Gastroesophageal sphincter (tissue), 4 donors: Measurements from ENCODE around the gene ABCA1. TPM values are rescaled to one million over a fixed set of nuclear protein-coding genes. Genes with fewer than 3 reads are reported as not detected.
A peak's percentile ranks its signal among the peaks of the same experiment; 100 is the strongest.
"Not testable (repeated sequence)": the region's sequence is repeated elsewhere in the genome, so short reads cannot be mapped to it uniquely, and the experiment has no call there.

Source experiments
- ATAC-seq: fragments of 150-250 bp; one replicate; pipeline ENCODE4 v1.9.1; 2016; ENCODE audit warnings: mild to moderate bottlenecking, moderate library complexity
- H3K27ac ChIP-seq, 4 donors: fragments of 200-600 bp; sonication (generic) in 3 of 4; 1 replicate in 3 of 4; 2 replicates in 1 of 4; pipeline ENCODE4 v1.5.1; 2016 to 2019
- H3K27me3 ChIP-seq: fragments of 200-600 bp; sonication (generic); one replicate; pipeline ENCODE4 v1.5.1; 2019
- H3K36me3 ChIP-seq, 2 donors: fragments of 200-600 bp; sonication (generic); one replicate each; pipeline ENCODE4 v1.5.1; 2019; ENCODE audit warnings: control low read depth in 1 of 2
- H3K4me1 ChIP-seq, 3 donors: fragments of 200-600 bp; sonication (generic); 1 replicate in 2 of 3; 2 replicates in 1 of 3; pipeline ENCODE4 v1.5.1; 2016 to 2019; ENCODE audit warnings: control low read depth in 2 of 3
- H3K4me3 ChIP-seq, 2 donors: fragments of 200-600 bp; sonication (generic); one replicate each; pipeline ENCODE4 v1.5.1; 2019; ENCODE audit warnings: mild to moderate bottlenecking in 1 of 2, moderate library complexity in 1 of 2
- H3K9me3 ChIP-seq, 3 donors: fragments of 200-600 bp; sonication (generic); one replicate each; pipeline ENCODE4 v1.5.1; 2017 to 2019; ENCODE audit warnings: control low read depth in 2 of 3
- EP300 ChIP-seq: sonication (generic); formaldehyde crosslinking; IDR thresholded peaks from one replicate; pipeline ENCODE4 v1.6.1; 2017; ENCODE audit warnings: antibody characterized with exemption, mild to moderate bottlenecking
- POLR2A ChIP-seq, 2 donors: fragments of 450-650 bp; IDR thresholded peaks; one replicate each; pipeline ENCODE4 v1.6.1; 2017; ENCODE audit warnings: antibody characterized with exemption in 2 of 2, mild to moderate bottlenecking in 2 of 2, moderate library complexity in 1 of 2
- POLR2AphosphoS5 ChIP-seq: sonication (generic); formaldehyde crosslinking; IDR thresholded peaks from one replicate; pipeline ENCODE4 v1.6.1; 2017; ENCODE audit warnings: antibody characterized with exemption
- WGBS, 2 donors: methylation state at CpG; one replicate each; pipeline ENCODE4 v1.1.5; 2018; ENCODE audit warnings: low coverage in 1 of 2; 5-methylcytosine and 5-hydroxymethylcytosine counted together
- total RNA-seq, 4 donors: library from RNA; depleted of rRNA; stranded (reverse); fragments of >200 nt; gene quantifications; one replicate each; pipeline ENCODE4 v1.1.0, GENCODE V29; 2016
- TF ChIP-seq, protein P1 (sequence below), 4 experiments: fragments of 200-600 bp in 2 of 4; fragments of 450-650 bp in 2 of 4; sonication (generic) in 1 of 4; IDR thresholded peaks; one replicate each; pipeline ENCODE4 v1.5.1; 2017 to 2019; ENCODE audit warnings: antibody characterized with exemption in 4 of 4, mild to moderate bottlenecking in 2 of 4, moderate library complexity in 2 of 4

Gene ABCA1, protein sequence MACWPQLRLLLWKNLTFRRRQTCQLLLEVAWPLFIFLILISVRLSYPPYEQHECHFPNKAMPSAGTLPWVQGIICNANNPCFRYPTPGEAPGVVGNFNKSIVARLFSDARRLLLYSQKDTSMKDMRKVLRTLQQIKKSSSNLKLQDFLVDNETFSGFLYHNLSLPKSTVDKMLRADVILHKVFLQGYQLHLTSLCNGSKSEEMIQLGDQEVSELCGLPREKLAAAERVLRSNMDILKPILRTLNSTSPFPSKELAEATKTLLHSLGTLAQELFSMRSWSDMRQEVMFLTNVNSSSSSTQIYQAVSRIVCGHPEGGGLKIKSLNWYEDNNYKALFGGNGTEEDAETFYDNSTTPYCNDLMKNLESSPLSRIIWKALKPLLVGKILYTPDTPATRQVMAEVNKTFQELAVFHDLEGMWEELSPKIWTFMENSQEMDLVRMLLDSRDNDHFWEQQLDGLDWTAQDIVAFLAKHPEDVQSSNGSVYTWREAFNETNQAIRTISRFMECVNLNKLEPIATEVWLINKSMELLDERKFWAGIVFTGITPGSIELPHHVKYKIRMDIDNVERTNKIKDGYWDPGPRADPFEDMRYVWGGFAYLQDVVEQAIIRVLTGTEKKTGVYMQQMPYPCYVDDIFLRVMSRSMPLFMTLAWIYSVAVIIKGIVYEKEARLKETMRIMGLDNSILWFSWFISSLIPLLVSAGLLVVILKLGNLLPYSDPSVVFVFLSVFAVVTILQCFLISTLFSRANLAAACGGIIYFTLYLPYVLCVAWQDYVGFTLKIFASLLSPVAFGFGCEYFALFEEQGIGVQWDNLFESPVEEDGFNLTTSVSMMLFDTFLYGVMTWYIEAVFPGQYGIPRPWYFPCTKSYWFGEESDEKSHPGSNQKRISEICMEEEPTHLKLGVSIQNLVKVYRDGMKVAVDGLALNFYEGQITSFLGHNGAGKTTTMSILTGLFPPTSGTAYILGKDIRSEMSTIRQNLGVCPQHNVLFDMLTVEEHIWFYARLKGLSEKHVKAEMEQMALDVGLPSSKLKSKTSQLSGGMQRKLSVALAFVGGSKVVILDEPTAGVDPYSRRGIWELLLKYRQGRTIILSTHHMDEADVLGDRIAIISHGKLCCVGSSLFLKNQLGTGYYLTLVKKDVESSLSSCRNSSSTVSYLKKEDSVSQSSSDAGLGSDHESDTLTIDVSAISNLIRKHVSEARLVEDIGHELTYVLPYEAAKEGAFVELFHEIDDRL (N-terminal part only)
- 10 to 100 TPM; 46.2 to 91.5 (median 64.9) TPM for total RNA-seq

DNA sequence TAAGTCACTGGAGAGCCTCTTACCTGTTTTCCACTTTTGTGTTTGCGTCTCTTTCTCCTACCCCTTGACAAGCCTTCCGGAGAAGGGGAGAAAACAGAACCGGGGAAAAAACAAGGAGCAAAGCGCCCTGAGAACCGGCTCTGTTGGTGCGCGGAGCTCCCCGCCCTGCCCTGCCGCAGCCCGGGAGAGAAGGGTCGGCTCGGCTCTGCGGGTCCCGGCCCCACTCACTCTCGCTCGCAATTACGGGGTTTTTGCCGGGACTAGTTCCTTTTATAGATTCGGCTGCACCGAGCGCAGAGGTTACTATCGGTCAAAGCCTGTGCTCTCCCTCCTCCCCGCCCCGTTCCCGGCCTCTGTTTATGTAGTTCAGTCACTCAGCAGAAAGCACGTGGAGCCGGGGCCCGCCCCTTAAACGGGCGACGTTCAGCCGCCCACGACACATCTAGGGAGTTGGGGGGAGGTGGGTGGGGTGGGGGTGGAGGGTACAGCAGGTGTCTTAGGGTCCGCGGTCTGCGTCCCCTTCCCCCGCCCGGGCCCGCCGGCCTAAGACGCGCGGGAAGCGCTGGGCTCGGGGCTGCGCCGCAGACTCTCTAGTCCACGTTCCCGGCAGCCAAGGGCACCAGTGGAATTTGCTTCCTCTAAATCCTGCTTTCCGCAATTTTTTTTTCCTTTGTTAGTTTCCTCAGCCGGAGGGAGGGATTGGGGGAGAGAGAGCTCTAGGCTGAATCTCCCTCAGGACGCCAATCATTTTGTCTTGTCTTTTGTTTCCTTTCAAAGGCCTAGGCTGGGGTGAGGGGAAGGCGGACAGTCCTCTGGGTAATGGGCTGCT, at the start of gene ABCA1:
TSS of gene ABCA1 (minus strand) at position 244 of the 829 bp plus-strand sequence. CDS start 24,476 bp downstream, outside the sequence.
- 12 to 14% methylated on average over 3 to 8 of the region's 53 CpGs for WGBS, 2 donors
- peaks cover 0 to 8% of the 10 kb centered on the region in 2 donors for H3K36me3 ChIP-seq
- TF ChIP-seq EP300 (no peak), POLR2AphosphoS5 (peak; percentile 98), POLR2A (IDR thresholded peaks at IDR 0.05) (peak; percentile 89 to 95)
- TF ChIP-seq, protein P1, sequence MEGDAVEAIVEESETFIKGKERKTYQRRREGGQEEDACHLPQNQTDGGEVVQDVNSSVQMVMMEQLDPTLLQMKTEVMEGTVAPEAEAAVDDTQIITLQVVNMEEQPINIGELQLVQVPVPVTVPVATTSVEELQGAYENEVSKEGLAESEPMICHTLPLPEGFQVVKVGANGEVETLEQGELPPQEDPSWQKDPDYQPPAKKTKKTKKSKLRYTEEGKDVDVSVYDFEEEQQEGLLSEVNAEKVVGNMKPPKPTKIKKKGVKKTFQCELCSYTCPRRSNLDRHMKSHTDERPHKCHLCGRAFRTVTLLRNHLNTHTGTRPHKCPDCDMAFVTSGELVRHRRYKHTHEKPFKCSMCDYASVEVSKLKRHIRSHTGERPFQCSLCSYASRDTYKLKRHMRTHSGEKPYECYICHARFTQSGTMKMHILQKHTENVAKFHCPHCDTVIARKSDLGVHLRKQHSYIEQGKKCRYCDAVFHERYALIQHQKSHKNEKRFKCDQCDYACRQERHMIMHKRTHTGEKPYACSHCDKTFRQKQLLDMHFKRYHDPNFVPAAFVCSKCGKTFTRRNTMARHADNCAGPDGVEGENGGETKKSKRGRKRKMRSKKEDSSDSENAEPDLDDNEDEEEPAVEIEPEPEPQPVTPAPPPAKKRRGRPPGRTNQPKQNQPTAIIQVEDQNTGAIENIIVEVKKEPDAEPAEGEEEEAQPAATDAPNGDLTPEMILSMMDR (IDR thresholded peaks at IDR 0.05) = no peak
- ATAC-seq = peak; percentile 89
- H3K9me3 ChIP-seq = no peaks in the 10 kb centered on the region
- no peaks in the 10 kb centered on the region for H3K27me3 ChIP-seq
- peak within 1 kb of the TSS; percentile 80 to 91 (median 91) for H3K27ac ChIP-seq
- peak within 1 kb of the TSS; percentile 85 to 98 for H3K4me3 ChIP-seq
- H3K4me1 ChIP-seq = peaks cover 0 to 38% (median 0%) of the 10 kb centered on the region in 3 donors

DNA sequence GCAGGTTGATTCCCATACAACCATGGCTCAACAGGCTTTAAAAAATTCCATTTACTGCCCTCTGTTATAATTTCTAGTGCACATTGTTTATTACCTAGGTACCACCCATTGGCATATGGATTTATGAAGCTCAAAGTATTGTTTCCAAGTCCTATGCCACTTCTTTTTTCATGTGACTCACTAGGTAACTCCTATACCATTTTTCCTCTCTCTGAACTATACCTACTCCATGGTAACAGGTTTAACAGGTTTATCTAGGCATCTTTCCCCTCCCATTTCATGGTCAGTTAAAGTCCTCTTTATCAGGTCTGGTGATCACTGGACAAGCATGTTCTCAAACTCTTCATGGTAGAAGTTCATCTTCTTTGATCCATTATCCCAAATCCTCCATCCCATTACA, 49.6 kb upstream of the ABCA1 start:
- Histone ChIP-seq H3K4me3 (no peak overlapping the region), H3K36me3 (no peaks in the 10 kb centered on the region), H3K27ac (no peak overlapping the region), H3K27me3 (no peaks in the 10 kb centered on the region), H3K9me3 (no peaks in the 10 kb centered on the region), H3K4me1 (peaks cover 0 to 4% (median 0%) of the 10 kb centered on the region in 3 donors)
- TF ChIP-seq, protein P1 (IDR thresholded peaks at IDR 0.05) = no peak
- TF ChIP-seq POLR2AphosphoS5 (no peak), POLR2A (IDR thresholded peaks at IDR 0.05) (no peak), EP300 (no peak)
- ATAC-seq = no peak

DNA sequence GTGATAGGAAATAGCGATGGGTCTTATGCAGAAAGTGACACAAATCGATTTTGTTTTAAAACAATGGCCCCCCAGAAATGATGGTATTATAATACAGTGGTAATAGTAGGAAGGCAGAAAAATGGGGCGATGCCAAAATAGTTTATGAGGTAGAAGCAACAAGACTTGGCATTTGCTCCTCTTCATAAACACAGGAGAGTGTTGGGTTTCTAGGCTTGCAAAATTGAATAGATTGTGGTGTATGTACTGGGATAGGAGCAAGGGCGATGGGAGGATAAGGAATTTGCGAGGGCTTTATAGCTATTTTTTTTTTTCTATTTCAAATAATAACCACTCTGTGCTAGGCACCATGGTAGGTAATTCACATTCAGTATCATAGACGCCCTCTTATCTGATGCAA, 49.2 kb upstream of the ABCA1 start:
- Histone ChIP-seq H3K27ac (no peak overlapping the region), H3K27me3 (no peaks in the 10 kb centered on the region), H3K9me3 (no peaks in the 10 kb centered on the region), H3K36me3 (no peaks in the 10 kb centered on the region), H3K4me3 (no peak overlapping the region), H3K4me1 (no peaks in the 10 kb centered on the region)
- TF ChIP-seq POLR2A (IDR thresholded peaks at IDR 0.05) (no peak), POLR2AphosphoS5 (no peak), EP300 (no peak)
- TF ChIP-seq, protein P1 (IDR thresholded peaks at IDR 0.05) = no peak
- 89 to 90% methylated on average over 3 to 6 of the region's 6 CpGs for WGBS, 2 donors
- ATAC-seq = no peak

DNA sequence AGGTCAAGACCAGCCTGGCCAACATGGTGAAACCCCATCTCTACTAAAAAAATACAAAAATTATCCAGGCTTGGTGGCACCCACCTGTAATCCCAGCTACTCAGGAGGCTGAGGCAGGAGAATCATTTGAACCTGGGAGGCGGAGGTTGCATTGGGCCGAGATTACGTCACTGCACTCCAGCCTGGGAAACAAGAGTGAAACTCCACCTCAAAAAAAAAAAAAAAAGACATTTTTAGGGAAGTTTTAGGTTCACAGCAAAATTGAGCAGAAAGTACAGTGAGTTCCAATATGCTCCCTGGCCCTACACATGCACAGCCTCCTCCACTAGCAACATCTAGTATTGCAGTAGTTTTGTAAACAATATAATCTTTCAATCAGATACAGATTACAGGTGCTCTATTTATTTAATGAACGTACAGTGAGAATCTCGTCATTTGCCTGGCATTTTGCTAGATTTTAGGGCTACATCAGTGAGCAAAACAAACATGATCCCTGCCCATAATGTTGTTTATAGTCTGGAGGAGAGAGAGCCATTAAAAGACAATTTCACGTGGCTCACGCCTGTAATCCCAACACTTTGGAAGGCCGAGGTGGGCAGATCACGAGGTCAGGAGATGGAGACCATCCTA, 48.1 kb upstream of the ABCA1 start:
- H3K27ac ChIP-seq, H3K9me3 ChIP-seq, H3K36me3 ChIP-seq, H3K27me3 ChIP-seq, ATAC-seq, H3K4me1 ChIP-seq, H3K4me3 ChIP-seq: not testable (repeated sequence)
- 68 to 76% methylated on average over 6 of the region's 9 CpGs for WGBS, 2 donors
